GM21360 (cell line): ENCODE measurements around the gene AMT.
A peak's percentile ranks its signal among the peaks of the same experiment; 100 is the strongest.

Experiments
- ATAC-seq: cut with Tn5 transposase; IDR thresholded peaks from one replicate; pipeline ENCODE4 v1.9.1; 2021; ENCODE audit warnings: mild to moderate bottlenecking, moderate library complexity; ENCODE audit not compliant: unreplicated experiment

AMT gene

DNA sequence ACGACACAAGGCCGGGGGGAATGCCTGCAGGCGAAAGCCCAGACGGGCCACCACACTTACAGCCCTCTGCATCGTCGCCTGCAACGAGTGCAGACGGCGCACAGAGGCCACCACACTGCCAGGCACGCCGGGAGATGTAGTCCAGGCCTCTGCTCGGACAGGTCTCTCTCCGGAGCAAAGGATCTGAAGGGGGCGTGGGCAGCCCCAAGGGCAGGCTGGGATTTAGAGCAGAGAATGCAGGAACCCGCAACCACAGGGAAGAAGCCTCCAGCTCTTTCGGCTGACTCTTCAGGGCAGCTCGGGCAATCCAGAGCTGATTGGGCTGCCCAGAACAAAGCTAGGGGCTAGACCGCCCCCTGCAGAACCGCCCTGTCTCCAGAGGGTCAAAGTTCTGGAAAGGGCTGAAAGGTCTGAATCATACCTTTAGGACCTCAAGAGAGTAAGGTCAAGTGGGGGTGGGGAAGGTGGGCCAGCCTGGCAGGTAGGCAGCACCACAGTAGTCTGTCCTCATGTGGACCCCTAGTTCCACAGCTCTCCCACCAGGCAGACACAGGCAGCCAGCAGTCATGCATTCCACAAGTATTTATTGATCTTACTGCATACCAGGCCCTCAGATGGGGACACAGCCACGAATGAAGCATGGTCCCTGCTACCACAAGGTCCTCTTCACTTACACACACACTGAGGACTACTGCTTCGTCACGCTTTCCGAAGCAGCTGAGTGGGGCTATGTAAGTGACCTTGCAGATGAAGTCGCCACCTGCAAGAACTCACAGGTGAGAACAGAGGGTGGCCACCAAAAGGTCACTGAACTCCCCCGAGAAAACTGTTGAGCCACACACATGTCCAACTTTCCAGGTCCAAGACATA, at the start of gene AMT:
AMT (minus strand) TSS at position 95 of the 870 bp plus-strand sequence; CDS start at position 72, 23 bp downstream.
- no peak for ATAC-seq

DNA sequence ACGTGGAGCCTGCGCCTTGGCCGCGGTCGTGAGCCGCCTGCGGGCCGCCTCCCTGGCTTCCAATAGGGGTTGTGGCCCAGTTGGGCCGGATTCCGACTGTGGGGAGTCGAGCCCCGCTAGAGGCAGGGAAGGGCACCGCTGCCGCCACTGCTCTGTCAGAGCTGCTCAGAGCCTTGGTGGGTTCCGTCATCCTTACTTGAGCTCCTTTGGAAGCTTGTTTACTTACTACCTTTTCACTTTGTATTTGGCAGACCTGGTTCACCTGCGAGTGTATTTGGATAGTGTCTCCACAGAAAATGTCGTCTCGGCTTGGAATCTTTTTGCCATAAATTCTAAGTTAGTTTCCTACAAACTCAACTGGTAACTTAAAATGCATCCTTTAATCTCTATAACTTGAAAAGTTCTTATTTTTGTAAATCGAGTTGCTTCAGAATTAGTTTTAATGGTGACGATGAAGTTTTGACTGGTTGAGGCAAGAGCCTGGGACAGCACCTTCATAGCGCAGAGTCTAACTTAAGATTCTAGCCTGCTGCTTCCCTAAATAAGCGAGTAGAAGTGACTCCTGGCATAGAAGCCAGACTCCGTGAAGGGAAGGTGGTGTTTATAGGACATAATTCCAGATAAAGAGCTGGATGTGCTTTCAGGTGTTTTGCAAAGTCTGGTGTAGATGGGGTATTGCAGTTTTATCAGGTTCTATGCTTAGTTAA, 48.6 kb upstream of the AMT start:
- ATAC-seq, result peak; percentile 29

DNA sequence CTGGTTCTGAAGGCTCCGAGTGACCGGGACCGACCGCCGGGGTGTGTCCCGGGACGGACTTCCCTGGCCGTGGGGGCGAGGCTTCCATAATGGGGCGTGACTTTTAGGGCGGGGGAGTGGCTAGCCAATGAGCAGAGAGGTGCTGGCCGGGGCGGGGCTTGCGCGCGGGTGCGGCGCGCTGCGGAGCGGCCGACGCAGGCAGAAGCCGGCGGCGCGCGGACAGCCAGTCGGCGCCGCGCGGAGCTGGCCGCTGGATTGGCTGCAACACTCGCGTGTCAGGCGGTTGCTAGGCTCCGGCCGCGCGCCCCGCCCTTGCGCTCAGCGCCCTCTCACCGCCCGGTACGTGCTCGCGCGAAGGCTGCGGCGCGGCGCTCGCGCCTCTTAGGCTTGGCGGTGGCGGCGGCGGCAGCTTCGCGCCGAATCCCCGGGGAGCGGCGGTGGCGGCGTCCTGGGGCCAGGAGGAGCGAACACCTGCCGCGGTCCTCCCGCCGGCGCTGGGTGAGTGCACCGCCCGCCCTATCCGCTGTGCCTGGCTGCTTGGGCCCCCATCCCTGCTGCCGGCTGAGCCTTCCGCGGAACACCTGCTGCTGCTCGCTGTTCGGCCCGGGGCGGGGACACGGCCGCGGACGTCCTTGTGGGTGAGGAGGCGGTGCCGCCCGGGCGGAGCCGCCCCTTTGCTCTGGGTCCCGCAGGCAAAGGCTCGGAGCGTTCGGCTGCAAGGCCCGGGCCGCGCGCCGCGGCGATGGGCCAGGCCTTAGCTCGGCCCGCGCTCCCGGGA, 47.9 kb upstream of the AMT start, which contains the start of gene DAG1:
DAG1 (plus strand) TSS at position 332 of the 778 bp plus-strand sequence. CDS start 40,268 bp downstream, outside the sequence.
- peak; percentile 85 for ATAC-seq

- no peak for ATAC-seq
These were observed 47.0 kb upstream of the AMT start for GRCh38 chr3:49469037-49469935.

- ATAC-seq, result no peak
These were observed 43.8 kb upstream of the AMT start for GRCh38 chr3:49466085-49466484.

GRCh38 chr3:49465270-49466034, 43.2 kb upstream of the AMT start:
- no peak for ATAC-seq

DNA sequence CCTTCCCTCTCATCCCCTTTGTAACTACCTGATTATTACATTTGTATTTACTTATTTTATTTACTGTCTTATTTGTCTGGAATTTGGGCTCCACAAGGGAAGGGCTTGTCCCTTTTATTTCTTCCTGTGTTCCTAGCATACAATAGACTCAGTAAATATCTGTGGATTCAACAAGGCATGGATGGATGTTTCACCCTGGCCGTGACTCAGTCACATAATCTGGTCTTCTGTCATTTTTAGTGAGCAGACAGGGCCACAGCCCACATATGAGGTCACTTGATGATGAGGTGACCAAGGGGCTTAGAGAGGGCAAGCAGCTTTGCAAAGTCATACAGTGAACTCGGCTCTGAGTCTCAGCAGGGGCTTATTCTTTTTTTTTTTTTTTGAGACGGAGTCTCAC, 39.9 kb upstream of the AMT start:
- no peak for ATAC-seq

- ATAC-seq, result no peak
These were observed 39.3 kb upstream of the AMT start for GRCh38 chr3:49461443-49462171.

GRCh38 chr3:49460956-49461355, 38.7 kb upstream of the AMT start:
- ATAC-seq, result no peak

DNA sequence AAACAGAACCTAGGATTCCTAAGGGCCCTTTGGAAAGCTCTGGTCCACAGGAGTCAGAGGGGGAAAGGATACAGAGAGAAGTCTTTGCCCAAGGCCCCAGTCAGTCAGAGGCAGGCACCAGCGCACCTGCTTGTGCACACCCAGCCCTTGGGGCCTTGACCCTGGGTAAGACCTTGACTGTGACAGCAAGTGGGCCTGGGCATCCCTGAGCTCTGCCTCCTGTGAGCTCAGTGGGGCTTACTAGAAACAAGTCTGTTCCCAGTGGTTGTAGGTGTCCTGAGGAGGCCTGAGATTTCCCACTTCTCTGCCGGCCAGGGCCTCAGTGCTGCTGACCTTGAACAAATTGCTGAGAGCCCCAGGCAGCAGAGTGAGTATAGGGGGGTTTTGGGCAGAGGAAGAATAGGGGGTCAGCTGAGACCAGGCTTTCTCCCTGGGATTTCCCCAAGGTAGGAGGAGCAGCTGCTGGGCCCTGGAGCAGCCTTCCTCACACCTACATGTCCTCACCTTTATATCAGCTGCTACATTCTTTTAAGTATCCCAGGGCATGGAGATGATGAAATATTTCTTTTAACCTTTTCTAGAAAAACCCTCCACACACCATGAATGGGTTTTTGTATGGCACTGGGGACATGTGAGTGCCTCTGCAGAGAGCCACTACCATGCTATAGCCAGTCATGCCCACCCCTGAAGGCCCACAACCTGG, 38.1 kb upstream of the AMT start:
- no peak for ATAC-seq

DNA sequence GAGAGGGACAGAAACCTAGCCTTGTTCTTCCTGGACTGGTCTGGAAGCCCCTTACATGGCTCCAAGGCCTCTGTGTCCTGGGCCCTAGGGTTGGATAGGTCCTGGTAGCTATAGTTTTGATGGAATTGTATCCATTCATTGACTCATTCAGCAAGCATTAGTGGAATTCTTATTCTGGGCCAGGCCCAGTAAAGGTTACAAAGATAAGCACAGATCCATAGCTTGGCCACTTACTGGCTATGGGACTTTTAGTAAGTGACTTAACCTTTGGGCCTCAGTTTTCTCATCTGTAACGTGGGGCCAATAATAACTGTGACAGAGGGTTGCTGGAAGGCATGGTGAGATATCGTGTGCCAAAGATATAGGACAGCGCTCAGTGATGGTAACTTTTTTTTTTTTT, 34.2 kb upstream of the AMT start:
- ATAC-seq, result no peak

GRCh38 chr3:49454898-49455681, 32.8 kb upstream of the AMT start:
- ATAC-seq, result no peak

DNA sequence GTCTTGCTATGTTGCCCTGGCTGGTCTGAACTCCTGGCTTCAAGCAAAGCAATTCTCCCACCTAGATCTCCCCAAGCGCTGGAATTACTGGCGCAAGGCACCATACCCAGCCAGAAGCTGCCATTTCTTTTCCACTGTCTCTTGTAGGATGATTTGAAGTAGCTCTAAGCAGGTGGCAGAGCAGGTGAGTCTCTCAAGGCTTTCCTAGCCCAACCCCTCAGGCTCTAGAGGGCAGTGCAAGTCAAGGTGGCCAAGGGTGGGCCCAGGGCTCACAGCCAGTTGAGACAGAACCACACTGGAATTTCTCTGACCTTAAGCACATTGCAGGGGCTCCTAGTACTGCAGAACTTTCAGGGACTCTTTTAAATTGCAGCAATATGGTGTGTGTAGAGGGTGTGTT, 32.2 kb upstream of the AMT start:
- ATAC-seq, result no peak

DNA sequence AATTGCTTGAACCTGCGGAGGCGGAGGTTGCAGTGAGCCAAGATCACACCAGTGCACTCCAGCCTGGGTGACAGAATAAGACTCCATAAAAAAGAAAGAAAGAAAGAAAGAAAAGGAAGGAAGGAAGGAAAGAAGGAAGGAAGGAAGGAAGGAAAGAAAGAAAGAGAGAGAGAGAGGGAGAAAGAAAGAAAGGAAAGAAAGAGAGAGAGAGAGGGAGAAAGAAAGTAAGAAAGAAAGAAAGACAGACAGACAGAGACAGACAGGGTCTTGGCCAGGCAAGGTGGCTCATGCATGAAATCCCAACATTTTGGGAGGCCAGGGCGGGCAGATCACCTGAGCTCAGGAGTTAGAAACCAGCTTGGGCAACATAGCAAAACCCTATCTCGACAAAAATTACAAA, 31.3 kb upstream of the AMT start:
- no peak for ATAC-seq

- no peak for ATAC-seq
These were observed 23.1 kb upstream of the AMT start for GRCh38 chr3:49445391-49445790.

- ATAC-seq, result no peak
These were observed 12.5 kb upstream of the AMT start for GRCh38 chr3:49434731-49435130.

- no peak for ATAC-seq
These were observed 6.4 kb upstream of the AMT start for GRCh38 chr3:49428752-49429080.

DNA sequence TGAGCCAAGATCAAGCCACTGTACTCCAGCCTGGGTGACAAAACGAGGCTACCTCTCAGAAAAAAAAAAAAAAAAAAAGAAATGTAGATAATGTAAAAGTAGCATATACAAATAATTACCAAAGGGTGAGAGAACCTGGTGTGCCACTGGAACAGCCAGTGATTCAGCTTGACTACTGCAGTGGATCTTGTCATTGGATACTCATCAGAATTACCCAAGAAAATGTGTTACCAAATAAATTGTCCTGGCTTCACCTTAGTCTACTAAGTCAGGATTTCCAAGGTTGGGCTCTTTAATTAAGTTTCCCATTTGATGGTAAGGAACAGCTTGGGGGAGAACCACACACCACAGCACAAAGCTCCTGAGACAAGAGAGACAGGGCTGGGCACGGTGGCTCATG, 5.3 kb upstream of the AMT start:
- no peak for ATAC-seq
